ENCODE measurements around the gene TBL1XR1.
"Not testable (repeated sequence)": the region's sequence is repeated elsewhere in the genome, so short reads cannot be mapped to it uniquely, and the experiment has no call there.

TBL1XR1 gene

GRCh38 chr3:177141471-177141870 lies 55.8 kb downstream of the TBL1XR1 start:
- DNase-seq (ENCODE audit: low read depth in 2 of 2), result no peak

- not testable (repeated sequence) for DNase-seq (ENCODE audit: low read depth in 2 of 2)
These were observed 58.1 kb downstream of the TBL1XR1 start for GRCh38 chr3:177139220-177139619.

GRCh38 chr3:177137774-177138705 lies 59.2 kb downstream of the TBL1XR1 start:
- no peak for DNase-seq (ENCODE audit: low read depth in 2 of 2)

- no peak for DNase-seq (ENCODE audit: low read depth in 2 of 2)
These were observed 60.5 kb downstream of the TBL1XR1 start for GRCh38 chr3:177136741-177137140.

- no peak for DNase-seq (ENCODE audit: low read depth in 2 of 2)
These were observed 61.3 kb downstream of the TBL1XR1 start for GRCh38 chr3:177135841-177136492.

- DNase-seq (ENCODE audit: low read depth in 2 of 2), result no peak
These were observed 62.5 kb downstream of the TBL1XR1 start for GRCh38 chr3:177134816-177135210.

GRCh38 chr3:177133860-177134815 lies 63.1 kb downstream of the TBL1XR1 start:
- DNase-seq (ENCODE audit: low read depth in 2 of 2), result no peak

- no peak for DNase-seq (ENCODE audit: low read depth in 2 of 2)
These were observed 65.2 kb downstream of the TBL1XR1 start for GRCh38 chr3:177131927-177132636.

GRCh38 chr3:177127008-177127407 lies 70.3 kb downstream of the TBL1XR1 start:
- DNase-seq (ENCODE audit: low read depth in 2 of 2), result no peak

GRCh38 chr3:177126015-177126773 lies 71.1 kb downstream of the TBL1XR1 start:
- no peak for DNase-seq (ENCODE audit: low read depth in 2 of 2)

- no peak for DNase-seq (ENCODE audit: low read depth in 2 of 2)
These were observed 72.4 kb downstream of the TBL1XR1 start for GRCh38 chr3:177124882-177125281.

GRCh38 chr3:177123822-177124221 lies 73.5 kb downstream of the TBL1XR1 start:
- no peak for DNase-seq (ENCODE audit: low read depth in 2 of 2)

- no peak for DNase-seq (ENCODE audit: low read depth in 2 of 2)
These were observed 75.0 kb downstream of the TBL1XR1 start for GRCh38 chr3:177122183-177122856.

GRCh38 chr3:177119829-177120228 lies 77.5 kb downstream of the TBL1XR1 start:
- no peak for DNase-seq (ENCODE audit: low read depth in 2 of 2)

GRCh38 chr3:177114253-177114652 lies 83.0 kb downstream of the TBL1XR1 start:
- no peak for DNase-seq (ENCODE audit: low read depth in 2 of 2)

- DNase-seq (ENCODE audit: low read depth in 2 of 2), result no peak
These were observed 85.7 kb downstream of the TBL1XR1 start for GRCh38 chr3:177111541-177111949.

GRCh38 chr3:177110895-177111294 lies 86.4 kb downstream of the TBL1XR1 start:
- no peak for DNase-seq (ENCODE audit: low read depth in 2 of 2)

GRCh38 chr3:177110386-177110785 lies 86.9 kb downstream of the TBL1XR1 start:
- DNase-seq (ENCODE audit: low read depth in 2 of 2), result no peak

- DNase-seq (ENCODE audit: low read depth in 2 of 2), result no peak
These were observed 87.5 kb downstream of the TBL1XR1 start for GRCh38 chr3:177109688-177110330.
